ENCODE data around the gene RERE. TPM values are rescaled to one million over a fixed set of nuclear protein-coding genes. Genes with fewer than 3 reads are reported as not detected.

Gene RERE
- total and polyA plus RNA-seq, 11 donors: 53.5 to 236 (median 121) TPM

DNA sequence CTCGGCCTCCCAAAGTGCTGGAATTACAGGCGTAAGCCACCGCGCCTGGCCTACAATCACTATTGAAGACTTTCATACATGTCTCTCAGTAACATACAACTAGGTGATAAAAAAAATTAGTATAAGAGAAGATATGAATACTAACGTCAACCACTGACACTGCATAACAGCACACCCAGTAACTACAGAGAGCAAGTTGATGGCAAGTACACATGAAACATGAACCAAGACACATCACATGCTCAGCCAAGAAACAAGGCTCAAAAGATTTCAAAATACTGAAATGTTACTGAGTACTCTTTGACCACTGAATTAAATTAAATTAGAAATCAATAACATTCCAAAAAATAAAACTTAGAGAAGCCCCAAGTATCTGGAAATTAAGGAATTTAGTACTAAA is 331.4 kb downstream of the RERE start:
- Histone ChIP-seq H3K4me1 (peaks cover 0 to 7% (median 0%) of the 10 kb centered on the region in 12 donors), H3K27ac (no peak overlapping the region), H3K9me3 (peaks cover 0 to 7% (median 0%) of the 10 kb centered on the region in 12 donors), H3K36me3 (peaks cover 0 to 22% (median 0%) of the 10 kb centered on the region in 9 donors), H3K27me3 (no peaks in the 10 kb centered on the region), H3K4me3 (no peak overlapping the region)
- intact Hi-C loops (cut with DNase I): no loop called here
- ATAC-seq (no peak), DNase-seq (no peak)
- TF ChIP-seq POLR2A (IDR thresholded peaks at IDR 0.05): no peak
- TF ChIP-seq, protein P1, sequence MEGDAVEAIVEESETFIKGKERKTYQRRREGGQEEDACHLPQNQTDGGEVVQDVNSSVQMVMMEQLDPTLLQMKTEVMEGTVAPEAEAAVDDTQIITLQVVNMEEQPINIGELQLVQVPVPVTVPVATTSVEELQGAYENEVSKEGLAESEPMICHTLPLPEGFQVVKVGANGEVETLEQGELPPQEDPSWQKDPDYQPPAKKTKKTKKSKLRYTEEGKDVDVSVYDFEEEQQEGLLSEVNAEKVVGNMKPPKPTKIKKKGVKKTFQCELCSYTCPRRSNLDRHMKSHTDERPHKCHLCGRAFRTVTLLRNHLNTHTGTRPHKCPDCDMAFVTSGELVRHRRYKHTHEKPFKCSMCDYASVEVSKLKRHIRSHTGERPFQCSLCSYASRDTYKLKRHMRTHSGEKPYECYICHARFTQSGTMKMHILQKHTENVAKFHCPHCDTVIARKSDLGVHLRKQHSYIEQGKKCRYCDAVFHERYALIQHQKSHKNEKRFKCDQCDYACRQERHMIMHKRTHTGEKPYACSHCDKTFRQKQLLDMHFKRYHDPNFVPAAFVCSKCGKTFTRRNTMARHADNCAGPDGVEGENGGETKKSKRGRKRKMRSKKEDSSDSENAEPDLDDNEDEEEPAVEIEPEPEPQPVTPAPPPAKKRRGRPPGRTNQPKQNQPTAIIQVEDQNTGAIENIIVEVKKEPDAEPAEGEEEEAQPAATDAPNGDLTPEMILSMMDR (IDR thresholded peaks at IDR 0.05): no peak
- 91 to 96% (median 95%) methylated on average over 5 of the region's 5 CpGs for WGBS, 4 donors

GRCh38 chr1:8483586-8483985 is 333.9 kb downstream of the RERE start:
- Histone ChIP-seq H3K27ac (no peak overlapping the region), H3K36me3 (peaks cover 0 to 17% (median 0%) of the 10 kb centered on the region in 9 donors), H3K4me3 (no peak overlapping the region), H3K4me1 (peaks cover 0 to 6% (median 0%) of the 10 kb centered on the region in 12 donors), H3K9me3 (peaks cover 0 to 7% (median 0%) of the 10 kb centered on the region in 12 donors), H3K27me3 (no peaks in the 10 kb centered on the region)
- DNase-seq (no peak), ATAC-seq (no peak)
- TF ChIP-seq POLR2A (IDR thresholded peaks at IDR 0.05): no peak
- TF ChIP-seq, protein P1 (IDR thresholded peaks at IDR 0.05): no peak
- WGBS, 4 donors: 78 to 84% (median 82%) methylated on average over 3 of the region's 3 CpGs
- intact Hi-C loops (cut with DNase I): no loop called here

- DNase-seq (no peak), ATAC-seq (no peak)
- TF ChIP-seq, protein P1 (IDR thresholded peaks at IDR 0.05): no peak
- TF ChIP-seq POLR2A (IDR thresholded peaks at IDR 0.05): no peak
- Histone ChIP-seq H3K4me1 (peaks cover 0 to 7% (median 0%) of the 10 kb centered on the region in 12 donors), H3K27ac (no peak overlapping the region), H3K27me3 (no peaks in the 10 kb centered on the region), H3K4me3 (no peak overlapping the region), H3K9me3 (peaks cover 0 to 7% (median 0%) of the 10 kb centered on the region in 12 donors), H3K36me3 (peaks cover 0 to 17% (median 0%) of the 10 kb centered on the region in 9 donors)
- intact Hi-C loops (cut with DNase I): no loop called here
- WGBS, 4 donors: 91 to 95% (median 93%) methylated on average over 2 of the region's 2 CpGs
Observed at GRCh38 chr1:8482979-8483381, 334.5 kb downstream of the RERE start.

DNA sequence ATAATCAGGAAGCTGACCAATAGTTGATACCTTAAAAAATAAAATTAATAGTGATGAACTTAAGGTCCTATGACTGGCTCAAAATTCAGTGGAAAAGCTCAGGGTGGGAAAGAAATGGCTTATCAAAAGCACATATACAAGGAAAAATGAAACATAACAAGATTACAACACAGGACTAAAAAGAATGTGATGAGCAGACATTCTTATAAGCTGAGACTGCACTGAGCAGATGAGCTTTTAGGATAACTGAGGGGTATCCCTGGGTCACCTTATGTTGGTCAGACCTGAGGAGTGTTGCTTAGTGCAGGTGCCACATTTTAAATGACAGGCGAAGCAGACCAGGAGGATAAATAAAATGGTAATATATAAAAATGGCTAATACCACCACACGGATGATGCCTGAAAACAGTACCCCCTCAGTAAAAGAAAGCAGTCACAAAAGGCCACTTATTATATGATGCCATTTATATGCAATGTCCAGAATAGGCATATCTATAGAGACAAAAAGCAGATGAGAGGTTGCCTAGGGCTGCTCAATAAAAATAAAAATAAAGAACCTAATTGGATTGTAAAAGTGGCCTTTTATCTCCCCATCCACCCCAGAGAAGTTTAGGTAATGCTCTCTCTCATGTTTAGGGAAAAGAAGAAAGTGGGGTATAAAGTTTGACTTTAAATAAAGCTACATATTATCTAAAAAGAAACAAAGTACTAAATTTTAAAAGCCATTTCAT is 335.6 kb downstream of the RERE start:
- intact Hi-C loops (cut with DNase I): no loop called here
- H3K27ac ChIP-seq: no peak overlapping the region
- peaks cover 0 to 19% (median 6%) of the 10 kb centered on the region in 12 donors for H3K4me1 ChIP-seq
- DNase-seq: no peak
- H3K36me3 ChIP-seq: peaks cover 0 to 17% (median 0%) of the 10 kb centered on the region in 9 donors
- TF ChIP-seq POLR2A (IDR thresholded peaks at IDR 0.05): no peak
- TF ChIP-seq, protein P1 (IDR thresholded peaks at IDR 0.05): no peak
- WGBS, 4 donors: 90 to 98% (median 95%) methylated on average over 2 of the region's 2 CpGs
- H3K4me3 ChIP-seq: no peak overlapping the region
- no peaks in the 10 kb centered on the region for H3K27me3 ChIP-seq
- peaks cover 0 to 7% (median 0%) of the 10 kb centered on the region in 12 donors for H3K9me3 ChIP-seq
- ATAC-seq: no peak

All from heart left ventricle (tissue), 16 donors.